A673 (cell line): ENCODE results near the gene DNMT3A.

Experiments used
- EZH2 ChIP-seq: fragments of 200-600 bp; sonication (generic); IDR thresholded peaks from 2 replicates; pipeline ENCODE4 v1.6.1; 2017; ENCODE audit warnings: borderline replicate concordance, low read depth, mild to moderate bottlenecking, mixed read lengths, antibody characterized with exemption, low read length; ENCODE audit not compliant: poor library complexity, severe bottlenecking
- TF ChIP-seq, protein P1 (sequence below): fragments of 300-800, 200-600 bp; sonication (generic); conservative IDR thresholded peaks from 2 replicates; pipeline ENCODE4 v1.5.1; 2017; ENCODE audit warnings: low read depth, mild to moderate bottlenecking, antibody characterized with exemption, low read length, moderate library complexity, mixed read lengths

DNA sequence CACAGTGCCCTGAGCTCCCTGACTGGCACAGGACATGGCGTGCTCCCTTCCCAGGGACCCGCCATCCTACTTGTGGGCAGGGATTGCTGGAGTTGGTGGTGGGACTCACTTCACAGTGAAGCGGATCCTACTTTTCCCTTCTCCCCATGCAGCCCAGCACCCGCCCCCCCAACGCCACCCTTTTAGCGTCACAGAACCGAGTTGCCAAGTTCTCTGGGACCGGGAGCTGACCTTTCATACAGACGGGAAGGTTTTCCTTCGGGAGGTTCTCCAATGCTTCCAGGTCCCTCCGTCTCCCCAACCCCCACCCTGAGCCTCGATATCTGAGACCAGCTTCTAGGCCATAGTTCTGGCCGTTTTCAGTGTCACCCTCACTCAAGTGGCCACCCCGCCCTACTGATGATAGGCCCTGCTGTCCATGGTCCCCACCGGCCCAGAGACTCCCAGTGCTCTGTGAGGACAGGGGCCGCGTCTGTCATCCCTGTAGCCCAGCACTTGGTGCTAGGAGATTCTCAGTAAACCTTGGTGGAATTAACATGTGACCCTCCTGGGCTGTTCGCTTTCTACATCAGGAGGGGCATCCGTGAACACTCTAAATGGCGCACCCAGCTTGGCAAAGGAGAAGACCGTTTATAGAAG, 1.6 kb upstream of the DNMT3A start:
- TF ChIP-seq EZH2, result no peak
- TF ChIP-seq, protein P1, sequence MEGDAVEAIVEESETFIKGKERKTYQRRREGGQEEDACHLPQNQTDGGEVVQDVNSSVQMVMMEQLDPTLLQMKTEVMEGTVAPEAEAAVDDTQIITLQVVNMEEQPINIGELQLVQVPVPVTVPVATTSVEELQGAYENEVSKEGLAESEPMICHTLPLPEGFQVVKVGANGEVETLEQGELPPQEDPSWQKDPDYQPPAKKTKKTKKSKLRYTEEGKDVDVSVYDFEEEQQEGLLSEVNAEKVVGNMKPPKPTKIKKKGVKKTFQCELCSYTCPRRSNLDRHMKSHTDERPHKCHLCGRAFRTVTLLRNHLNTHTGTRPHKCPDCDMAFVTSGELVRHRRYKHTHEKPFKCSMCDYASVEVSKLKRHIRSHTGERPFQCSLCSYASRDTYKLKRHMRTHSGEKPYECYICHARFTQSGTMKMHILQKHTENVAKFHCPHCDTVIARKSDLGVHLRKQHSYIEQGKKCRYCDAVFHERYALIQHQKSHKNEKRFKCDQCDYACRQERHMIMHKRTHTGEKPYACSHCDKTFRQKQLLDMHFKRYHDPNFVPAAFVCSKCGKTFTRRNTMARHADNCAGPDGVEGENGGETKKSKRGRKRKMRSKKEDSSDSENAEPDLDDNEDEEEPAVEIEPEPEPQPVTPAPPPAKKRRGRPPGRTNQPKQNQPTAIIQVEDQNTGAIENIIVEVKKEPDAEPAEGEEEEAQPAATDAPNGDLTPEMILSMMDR, result no peak
